HepG2 (cell line): ENCODE measurements around the gene EPN3. TPM values are rescaled to one million over a fixed set of nuclear protein-coding genes. Genes with fewer than 3 reads are reported as not detected.

ENCODE experiments used
- AKAP8 ChIP-seq: sonication (generic); formaldehyde crosslinking; IDR thresholded peaks from 2 replicates; pipeline ENCODE4 v1.5.1; 2020; ENCODE audit warnings: mild to moderate bottlenecking, missing genetic modification reagents
- ARHGAP35 ChIP-seq: sonication (generic); formaldehyde crosslinking; IDR thresholded peaks from 2 replicates; pipeline ENCODE4 v1.9.0; 2022; ENCODE audit warnings: mild to moderate bottlenecking, inconsistent platforms, moderate library complexity, missing genetic modification reagents, borderline replicate concordance
- DNMT1 ChIP-seq: sonication (generic); formaldehyde crosslinking; IDR thresholded peaks from 2 replicates; pipeline ENCODE4 v1.5.1; 2020; ENCODE audit warnings: mild to moderate bottlenecking, missing genetic modification reagents
- ELF3 ChIP-seq: IDR thresholded peaks from 2 replicates; pipeline ENCODE4 v1.6.1; 2016; ENCODE audit warnings: missing genetic modification reagents, missing compliant biosample characterization
- NPAS2 ChIP-seq: sonication (generic); formaldehyde crosslinking; IDR thresholded peaks from 2 replicates; pipeline ENCODE4 v1.8.0; 2022; ENCODE audit warnings: mild to moderate bottlenecking, missing genetic modification reagents, borderline replicate concordance
- TAF1 ChIP-seq: sonication (generic); formaldehyde crosslinking; IDR thresholded peaks from 2 replicates; pipeline ENCODE4 v1.4.0; 2020; ENCODE audit warnings: missing genetic modification reagents
- U2AF1 ChIP-seq: fragments of 200-400 bp; formaldehyde crosslinking; optimal IDR thresholded peaks from 2 replicates; pipeline ENCODE3; 2017; ENCODE audit warnings: mild to moderate bottlenecking, low read depth, low read length
- YEATS2 ChIP-seq: sonication (generic); formaldehyde crosslinking; IDR thresholded peaks from 2 replicates; pipeline ENCODE4 v1.4.0; 2020; ENCODE audit warnings: missing genetic modification reagents, borderline replicate concordance
- ZNF24 ChIP-seq: fragments of 450-650 bp; IDR thresholded peaks from 2 replicates; pipeline ENCODE4 v1.6.1; 2017; ENCODE audit warnings: antibody characterized with exemption, mild to moderate bottlenecking
- ZNF343 ChIP-seq: sonication (generic); formaldehyde crosslinking; IDR thresholded peaks from 2 replicates; pipeline ENCODE4 v1.4.0; 2020; ENCODE audit warnings: mild to moderate bottlenecking, missing genetic modification reagents
- polyA plus RNA-seq, 8 experiments: library from polyadenylated mRNA; depleted of rRNA in 3 of 8; stranded (reverse) in 7 of 8; unstranded in 1 of 8; fragments of >200 nt; fragmentation: Illumina TruSeq in 4 of 8; extraction: Trizol in 4 of 8; gene quantifications; 2 replicates each; pipeline versions ENCODE4 v1.2.1 to v1.2.3, GENCODE V29; 2011 to 2016; ENCODE audit warnings: low read depth in 4 of 8, missing spikeins in 1 of 8, mixed read lengths in 1 of 8; ENCODE audit not compliant: insufficient read depth in 1 of 8
- total RNA-seq, 5 experiments: library from RNA; depleted of rRNA; stranded (reverse); fragments of >200 nt; fragmentation: Illumina TruSeq; extraction: Trizol; gene quantifications; 2 replicates each; pipeline ENCODE4 v1.2.3, GENCODE V29; 2016; ENCODE audit warnings: low read depth in 1 of 5
- TF ChIP-seq, protein P1 (sequence below): sonication (generic); formaldehyde crosslinking; IDR thresholded peaks from 2 replicates; pipeline ENCODE4 v1.4.0; 2020; ENCODE audit warnings: missing genetic modification reagents
- TF ChIP-seq, protein P2 (sequence below): IDR thresholded peaks from 2 replicates; pipeline ENCODE4 v1.6.1; 2016; ENCODE audit warnings: mild to moderate bottlenecking
- TF ChIP-seq, protein P3 (sequence below): sonication (generic); formaldehyde crosslinking; IDR thresholded peaks from 2 replicates; pipeline ENCODE4 v1.4.0; 2020; ENCODE audit warnings: missing genetic modification reagents, mild to moderate bottlenecking, borderline replicate concordance
- TF ChIP-seq, protein P4 (sequence below): sonication (generic); formaldehyde crosslinking; IDR thresholded peaks from 2 replicates; pipeline ENCODE4 v1.5.1; 2020; ENCODE audit warnings: mild to moderate bottlenecking, missing genetic modification reagents, moderate library complexity

Gene EPN3
- total and polyA plus RNA-seq, 2 of the 13 experiments (the other 11 are each of a cell fraction or from before 2014, with no cell fraction given) = 0.11 to 0.95 TPM

DNA sequence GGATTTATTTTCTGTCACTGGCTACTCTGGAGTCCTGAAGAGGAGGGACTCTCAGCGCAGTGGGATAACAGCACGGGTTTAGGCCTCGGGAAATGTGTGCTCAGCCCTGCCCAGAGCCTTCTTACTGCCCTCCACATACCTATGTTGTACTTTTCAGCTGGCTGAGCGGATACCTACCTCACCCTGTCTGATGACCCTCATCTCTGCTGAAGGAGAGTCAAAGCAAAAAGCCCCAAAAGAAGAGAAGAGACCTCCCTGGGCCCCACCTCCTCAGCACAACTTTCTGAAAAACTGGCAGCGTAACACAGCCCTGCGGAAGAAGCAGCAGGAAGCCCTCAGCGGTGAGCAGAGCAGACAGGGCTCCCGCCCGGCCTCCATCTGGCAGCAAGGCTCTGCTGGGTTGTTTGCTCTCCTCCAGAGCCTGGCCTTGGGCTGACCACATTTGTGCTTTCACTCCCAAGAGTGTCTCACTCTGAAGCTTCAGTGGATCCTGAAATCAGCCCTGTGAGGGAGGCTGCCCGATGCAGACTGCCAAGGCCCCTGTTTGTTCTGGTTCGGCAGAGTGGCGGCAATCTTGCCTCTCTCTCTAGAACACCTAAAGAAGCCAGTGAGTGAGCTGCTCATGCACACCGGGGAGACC lies 14.0 kb upstream of the EPN3 start (continued):
- TF ChIP-seq, protein P1, sequence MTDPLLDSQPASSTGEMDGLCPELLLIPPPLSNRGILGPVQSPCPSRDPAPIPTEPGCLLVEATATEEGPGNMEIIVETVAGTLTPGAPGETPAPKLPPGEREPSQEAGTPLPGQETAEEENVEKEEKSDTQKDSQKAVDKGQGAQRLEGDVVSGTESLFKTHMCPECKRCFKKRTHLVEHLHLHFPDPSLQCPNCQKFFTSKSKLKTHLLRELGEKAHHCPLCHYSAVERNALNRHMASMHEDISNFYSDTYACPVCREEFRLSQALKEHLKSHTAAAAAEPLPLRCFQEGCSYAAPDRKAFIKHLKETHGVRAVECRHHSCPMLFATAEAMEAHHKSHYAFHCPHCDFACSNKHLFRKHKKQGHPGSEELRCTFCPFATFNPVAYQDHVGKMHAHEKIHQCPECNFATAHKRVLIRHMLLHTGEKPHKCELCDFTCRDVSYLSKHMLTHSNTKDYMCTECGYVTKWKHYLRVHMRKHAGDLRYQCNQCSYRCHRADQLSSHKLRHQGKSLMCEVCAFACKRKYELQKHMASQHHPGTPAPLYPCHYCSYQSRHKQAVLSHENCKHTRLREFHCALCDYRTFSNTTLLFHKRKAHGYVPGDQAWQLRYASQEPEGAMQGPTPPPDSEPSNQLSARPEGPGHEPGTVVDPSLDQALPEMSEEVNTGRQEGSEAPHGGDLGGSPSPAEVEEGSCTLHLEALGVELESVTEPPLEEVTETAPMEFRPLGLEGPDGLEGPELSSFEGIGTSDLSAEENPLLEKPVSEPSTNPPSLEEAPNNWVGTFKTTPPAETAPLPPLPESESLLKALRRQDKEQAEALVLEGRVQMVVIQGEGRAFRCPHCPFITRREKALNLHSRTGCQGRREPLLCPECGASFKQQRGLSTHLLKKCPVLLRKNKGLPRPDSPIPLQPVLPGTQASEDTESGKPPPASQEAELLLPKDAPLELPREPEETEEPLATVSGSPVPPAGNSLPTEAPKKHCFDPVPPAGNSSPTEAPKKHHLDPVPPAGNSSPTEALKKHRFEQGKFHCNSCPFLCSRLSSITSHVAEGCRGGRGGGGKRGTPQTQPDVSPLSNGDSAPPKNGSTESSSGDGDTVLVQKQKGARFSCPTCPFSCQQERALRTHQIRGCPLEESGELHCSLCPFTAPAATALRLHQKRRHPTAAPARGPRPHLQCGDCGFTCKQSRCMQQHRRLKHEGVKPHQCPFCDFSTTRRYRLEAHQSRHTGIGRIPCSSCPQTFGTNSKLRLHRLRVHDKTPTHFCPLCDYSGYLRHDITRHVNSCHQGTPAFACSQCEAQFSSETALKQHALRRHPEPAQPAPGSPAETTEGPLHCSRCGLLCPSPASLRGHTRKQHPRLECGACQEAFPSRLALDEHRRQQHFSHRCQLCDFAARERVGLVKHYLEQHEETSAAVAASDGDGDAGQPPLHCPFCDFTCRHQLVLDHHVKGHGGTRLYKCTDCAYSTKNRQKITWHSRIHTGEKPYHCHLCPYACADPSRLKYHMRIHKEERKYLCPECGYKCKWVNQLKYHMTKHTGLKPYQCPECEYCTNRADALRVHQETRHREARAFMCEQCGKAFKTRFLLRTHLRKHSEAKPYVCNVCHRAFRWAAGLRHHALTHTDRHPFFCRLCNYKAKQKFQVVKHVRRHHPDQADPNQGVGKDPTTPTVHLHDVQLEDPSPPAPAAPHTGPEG = no peak
- TF ChIP-seq ZNF343 (CRISPR knock-in tag) = no peak
- no peak for TF ChIP-seq YEATS2 (CRISPR knock-in tag)
- peak; percentile 29; the same call in 1 of the 2 replicates for TF ChIP-seq ELF3 (CRISPR knock-in tag)
- TF ChIP-seq U2AF1 = no peak
- TF ChIP-seq, protein P2, sequence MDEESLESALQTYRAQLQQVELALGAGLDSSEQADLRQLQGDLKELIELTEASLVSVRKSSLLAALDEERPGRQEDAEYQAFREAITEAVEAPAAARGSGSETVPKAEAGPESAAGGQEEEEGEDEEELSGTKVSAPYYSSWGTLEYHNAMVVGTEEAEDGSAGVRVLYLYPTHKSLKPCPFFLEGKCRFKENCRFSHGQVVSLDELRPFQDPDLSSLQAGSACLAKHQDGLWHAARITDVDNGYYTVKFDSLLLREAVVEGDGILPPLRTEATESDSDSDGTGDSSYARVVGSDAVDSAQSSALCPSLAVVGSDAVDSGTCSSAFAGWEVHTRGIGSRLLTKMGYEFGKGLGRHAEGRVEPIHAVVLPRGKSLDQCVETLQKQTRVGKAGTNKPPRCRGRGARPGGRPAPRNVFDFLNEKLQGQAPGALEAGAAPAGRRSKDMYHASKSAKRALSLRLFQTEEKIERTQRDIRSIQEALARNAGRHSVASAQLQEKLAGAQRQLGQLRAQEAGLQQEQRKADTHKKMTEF = no peak
- TF ChIP-seq, protein P3, sequence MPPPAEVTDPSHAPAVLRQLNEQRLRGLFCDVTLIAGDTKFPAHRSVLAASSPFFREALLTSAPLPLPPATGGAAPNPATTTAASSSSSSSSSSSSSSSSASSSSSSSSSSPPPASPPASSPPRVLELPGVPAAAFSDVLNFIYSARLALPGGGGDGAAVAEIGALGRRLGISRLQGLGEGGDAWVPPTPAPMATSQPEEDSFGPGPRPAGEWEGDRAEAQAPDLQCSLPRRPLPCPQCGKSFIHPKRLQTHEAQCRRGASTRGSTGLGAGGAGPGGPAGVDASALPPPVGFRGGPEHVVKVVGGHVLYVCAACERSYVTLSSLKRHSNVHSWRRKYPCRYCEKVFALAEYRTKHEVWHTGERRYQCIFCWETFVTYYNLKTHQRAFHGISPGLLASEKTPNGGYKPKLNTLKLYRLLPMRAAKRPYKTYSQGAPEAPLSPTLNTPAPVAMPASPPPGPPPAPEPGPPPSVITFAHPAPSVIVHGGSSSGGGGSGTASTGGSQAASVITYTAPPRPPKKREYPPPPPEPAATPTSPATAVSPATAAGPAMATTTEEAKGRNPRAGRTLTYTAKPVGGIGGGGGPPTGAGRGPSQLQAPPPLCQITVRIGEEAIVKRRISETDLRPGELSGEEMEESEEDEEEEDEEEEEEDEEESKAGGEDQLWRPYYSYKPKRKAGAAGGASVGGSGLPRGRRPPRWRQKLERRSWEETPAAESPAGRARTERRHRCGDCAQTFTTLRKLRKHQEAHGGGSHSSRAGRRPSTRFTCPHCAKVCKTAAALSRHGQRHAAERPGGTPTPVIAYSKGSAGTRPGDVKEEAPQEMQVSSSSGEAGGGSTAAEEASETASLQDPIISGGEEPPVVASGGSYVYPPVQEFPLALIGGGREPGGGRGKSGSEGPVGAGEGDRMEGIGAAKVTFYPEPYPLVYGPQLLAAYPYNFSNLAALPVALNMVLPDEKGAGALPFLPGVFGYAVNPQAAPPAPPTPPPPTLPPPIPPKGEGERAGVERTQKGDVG (CRISPR knock-in tag) = 0 out of 2 replicates have a peak, but pooled peaks have one; percentile 6
- TF ChIP-seq ARHGAP35 (CRISPR knock-in tag) = no peak
- 0 out of 2 replicates have a peak, but pooled peaks have one; percentile 7 for TF ChIP-seq DNMT1 (CRISPR knock-in tag)
- TF ChIP-seq NPAS2 (CRISPR knock-in tag) = no peak
- TF ChIP-seq AKAP8 (CRISPR knock-in tag) = peak; percentile 27; the same call in 1 of the 2 replicates
- peak; percentile 24; the same call in 1 of the 2 replicates for TF ChIP-seq TAF1
- no peak for TF ChIP-seq ZNF24
- TF ChIP-seq, protein P4, sequence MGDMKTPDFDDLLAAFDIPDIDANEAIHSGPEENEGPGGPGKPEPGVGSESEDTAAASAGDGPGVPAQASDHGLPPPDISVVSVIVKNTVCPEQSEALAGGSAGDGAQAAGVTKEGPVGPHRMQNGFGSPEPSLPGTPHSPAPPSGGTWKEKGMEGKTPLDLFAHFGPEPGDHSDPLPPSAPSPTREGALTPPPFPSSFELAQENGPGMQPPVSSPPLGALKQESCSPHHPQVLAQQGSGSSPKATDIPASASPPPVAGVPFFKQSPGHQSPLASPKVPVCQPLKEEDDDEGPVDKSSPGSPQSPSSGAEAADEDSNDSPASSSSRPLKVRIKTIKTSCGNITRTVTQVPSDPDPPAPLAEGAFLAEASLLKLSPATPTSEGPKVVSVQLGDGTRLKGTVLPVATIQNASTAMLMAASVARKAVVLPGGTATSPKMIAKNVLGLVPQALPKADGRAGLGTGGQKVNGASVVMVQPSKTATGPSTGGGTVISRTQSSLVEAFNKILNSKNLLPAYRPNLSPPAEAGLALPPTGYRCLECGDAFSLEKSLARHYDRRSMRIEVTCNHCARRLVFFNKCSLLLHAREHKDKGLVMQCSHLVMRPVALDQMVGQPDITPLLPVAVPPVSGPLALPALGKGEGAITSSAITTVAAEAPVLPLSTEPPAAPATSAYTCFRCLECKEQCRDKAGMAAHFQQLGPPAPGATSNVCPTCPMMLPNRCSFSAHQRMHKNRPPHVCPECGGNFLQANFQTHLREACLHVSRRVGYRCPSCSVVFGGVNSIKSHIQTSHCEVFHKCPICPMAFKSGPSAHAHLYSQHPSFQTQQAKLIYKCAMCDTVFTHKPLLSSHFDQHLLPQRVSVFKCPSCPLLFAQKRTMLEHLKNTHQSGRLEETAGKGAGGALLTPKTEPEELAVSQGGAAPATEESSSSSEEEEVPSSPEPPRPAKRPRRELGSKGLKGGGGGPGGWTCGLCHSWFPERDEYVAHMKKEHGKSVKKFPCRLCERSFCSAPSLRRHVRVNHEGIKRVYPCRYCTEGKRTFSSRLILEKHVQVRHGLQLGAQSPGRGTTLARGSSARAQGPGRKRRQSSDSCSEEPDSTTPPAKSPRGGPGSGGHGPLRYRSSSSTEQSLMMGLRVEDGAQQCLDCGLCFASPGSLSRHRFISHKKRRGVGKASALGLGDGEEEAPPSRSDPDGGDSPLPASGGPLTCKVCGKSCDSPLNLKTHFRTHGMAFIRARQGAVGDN (CRISPR knock-in tag) = peak; percentile 76
